22Rv1 (cell line): ENCODE results near the gene PACSIN3.

Experiments used
- H3K27ac ChIP-seq: fragments of 450-650 bp; 2 replicates; pipeline ENCODE4 v1.5.1; 2017
- CTCF ChIP-seq: fragments of 450-650 bp; IDR thresholded peaks from 2 replicates; pipeline ENCODE4 v1.5.1; 2017; ENCODE audit warnings: mild to moderate bottlenecking
- ZFX ChIP-seq: fragments of 450-650 bp; IDR thresholded peaks from 2 replicates; pipeline ENCODE4 v1.6.1; 2017; ENCODE audit warnings: antibody characterized with exemption, borderline replicate concordance

The PACSIN3 gene

GRCh38 chr11:47149782-47150181, 36.5 kb downstream of the PACSIN3 start:
- H3K27ac ChIP-seq, result no peak overlapping the region
- no peak for TF ChIP-seq CTCF
- no peak for TF ChIP-seq ZFX

- H3K27ac ChIP-seq, result no peak overlapping the region
- TF ChIP-seq CTCF, result no peak
- no peak for TF ChIP-seq ZFX
Measured at GRCh38 chr11:47148903-47149531, 37.2 kb downstream of the PACSIN3 start.

- no peak overlapping the region for H3K27ac ChIP-seq
- TF ChIP-seq ZFX (no peak), CTCF (no peak)
Measured at GRCh38 chr11:47148270-47148669, 38.0 kb downstream of the PACSIN3 start.

- TF ChIP-seq CTCF, result no peak
- TF ChIP-seq ZFX, result no peak
- H3K27ac ChIP-seq, result no peak overlapping the region
Measured at GRCh38 chr11:47147681-47148080, 38.6 kb downstream of the PACSIN3 start.

- H3K27ac ChIP-seq, result no peak overlapping the region
- TF ChIP-seq CTCF (no peak), ZFX (no peak)
Measured at GRCh38 chr11:47147250-47147649, 39.0 kb downstream of the PACSIN3 start.

GRCh38 chr11:47144541-47144940, 41.7 kb downstream of the PACSIN3 start:
- no peak overlapping the region for H3K27ac ChIP-seq
- TF ChIP-seq ZFX, result no peak
- TF ChIP-seq CTCF, result no peak

- peak overlapping the region; percentile 55 for H3K27ac ChIP-seq
- no peak for TF ChIP-seq ZFX
- TF ChIP-seq CTCF, result no peak
Measured at GRCh38 chr11:47143322-47143721, 42.9 kb downstream of the PACSIN3 start.
